Measurements from ENCODE around the gene CBX4.

The CBX4 gene

GRCh38 chr17:79839356-79840268 lies at the start of gene CBX4:
Gene CBX4 (minus strand): TSS chr17:79839440. CDS start chr17:79839251, 189 bp downstream.
- peak; percentile 29 for TF ChIP-seq CTCF (conservative IDR thresholded peaks at IDR 0.05; ENCODE audit: low read length)
- H3K4me3 ChIP-seq (ENCODE audit: low read length): peak within 1 kb of the TSS; percentile 84
- peak; percentile 93 for DNase-seq (ENCODE audit: low read depth)

- TF ChIP-seq CTCF (conservative IDR thresholded peaks at IDR 0.05; ENCODE audit: low read length): no peak
- no peak for DNase-seq (ENCODE audit: low read depth)
- H3K4me3 ChIP-seq (ENCODE audit: low read length): no peak overlapping the region
Measured at GRCh38 chr17:79888009-79888540, 48.8 kb upstream of the CBX4 start.

GRCh38 chr17:79887451-79887991 lies 48.3 kb upstream of the CBX4 start:
- H3K4me3 ChIP-seq (ENCODE audit: low read length): no peak overlapping the region
- no peak for TF ChIP-seq CTCF (conservative IDR thresholded peaks at IDR 0.05; ENCODE audit: low read length)
- DNase-seq (ENCODE audit: low read depth): no peak

- no peak for TF ChIP-seq CTCF (conservative IDR thresholded peaks at IDR 0.05; ENCODE audit: low read length)
- no peak overlapping the region for H3K4me3 ChIP-seq (ENCODE audit: low read length)
- no peak for DNase-seq (ENCODE audit: low read depth)
Measured at GRCh38 chr17:79883202-79883601, 44.0 kb upstream of the CBX4 start.

GRCh38 chr17:79878329-79878947 lies 39.2 kb upstream of the CBX4 start:
- DNase-seq (ENCODE audit: low read depth): no peak
- TF ChIP-seq CTCF (conservative IDR thresholded peaks at IDR 0.05; ENCODE audit: low read length): no peak
- H3K4me3 ChIP-seq (ENCODE audit: low read length): no peak overlapping the region

- DNase-seq (ENCODE audit: low read depth): no peak
- no peak for TF ChIP-seq CTCF (conservative IDR thresholded peaks at IDR 0.05; ENCODE audit: low read length)
- no peak overlapping the region for H3K4me3 ChIP-seq (ENCODE audit: low read length)
Measured at GRCh38 chr17:79877041-79877440, 37.8 kb upstream of the CBX4 start.
